GM23338 (cell line): ENCODE data around the gene ZNF653. TPM values are rescaled to one million over a fixed set of nuclear protein-coding genes. Genes with fewer than 3 reads are reported as not detected.

Experiments used
- ATAC-seq: fragments of 200-7000 bp; cut with Tn5 transposase; 3 replicates; pipeline ENCODE4 v1.9.1; 2020
- DNase-seq: peaks from one replicate; pipeline ENCODE4 v3.0.0-alpha.2; 2015; ENCODE audit warnings: low spot score
- H2AFZ ChIP-seq: fragments of 200-600 bp; sonication (generic); 2 replicates; pipeline ENCODE4 v1.8.0; 2016; ENCODE audit warnings: antibody characterized with exemption, mild to moderate bottlenecking, moderate library complexity
- H3F3A ChIP-seq: fragments of 200-600 bp; sonication (generic); replicated peaks from 2 replicates; pipeline ENCODE4 v1.8.0; 2017; ENCODE audit warnings: antibody characterized with exemption, mixed run types, low read depth
- H3K27ac ChIP-seq: fragments of 200-600 bp; sonication (generic); 2 replicates; pipeline ENCODE4 v1.6.1; 2016; ENCODE audit warnings: low read depth
- H3K27me3 ChIP-seq: fragments of 200-600 bp; sonication (generic); 2 replicates; pipeline ENCODE4 v1.8.0; 2016; ENCODE audit warnings: mild to moderate bottlenecking, mixed run types, moderate library complexity; ENCODE audit not compliant: insufficient read depth
- H3K36me3 ChIP-seq: fragments of 200-600 bp; sonication (generic); 2 replicates; pipeline ENCODE4 v1.8.0; 2016; ENCODE audit warnings: mild to moderate bottlenecking; ENCODE audit not compliant: insufficient read depth
- H3K4me1 ChIP-seq: fragments of 200-600 bp; sonication (generic); 2 replicates; pipeline ENCODE4 v1.8.0; 2016; ENCODE audit warnings: mild to moderate bottlenecking, moderate library complexity; ENCODE audit not compliant: insufficient read depth
- H3K4me2 ChIP-seq: fragments of 200-600 bp; sonication (generic); 2 replicates; pipeline ENCODE4 v1.7.1; 2017; ENCODE audit warnings: mixed run types
- H3K4me3 ChIP-seq: fragments of 200-600 bp; sonication (generic); 2 replicates; pipeline ENCODE4 v1.6.1; 2016; ENCODE audit warnings: mixed run types
- H3K79me2 ChIP-seq: fragments of 200-600 bp; sonication (generic); replicated peaks from 2 replicates; pipeline ENCODE4 v1.8.0; 2017; ENCODE audit warnings: mild to moderate bottlenecking; ENCODE audit not compliant: insufficient read depth
- H3K9me2 ChIP-seq: fragments of 200-600 bp; sonication (generic); 2 replicates; pipeline ENCODE4 v1.8.0; 2017; ENCODE audit not compliant: insufficient read depth
- H4K20me1 ChIP-seq: fragments of 200-600 bp; sonication (generic); replicated peaks from 2 replicates; pipeline ENCODE4 v1.8.0; 2017; ENCODE audit warnings: mild to moderate bottlenecking; ENCODE audit not compliant: insufficient read depth
- H3K27ac Mint-ChIP-seq: 2 replicates; pipeline ENCODE4 v1.8.0; 2020; ENCODE audit warnings: inconsistent platforms, mild to moderate bottlenecking, moderate library complexity, mixed read lengths
- H3K27me3 Mint-ChIP-seq: 3 replicates; pipeline ENCODE4 v1.8.0; 2022; ENCODE audit warnings: low read depth, mild to moderate bottlenecking, moderate library complexity, mixed read lengths, inconsistent platforms; ENCODE audit not compliant: insufficient read depth, poor library complexity
- H3K36me3 Mint-ChIP-seq: 3 replicates; pipeline ENCODE4 v1.8.0; 2021; ENCODE audit warnings: low read depth, mild to moderate bottlenecking, inconsistent platforms, moderate library complexity, mixed read lengths
- H3K4me1 Mint-ChIP-seq: 3 replicates; pipeline ENCODE4 v1.8.0; 2020; ENCODE audit warnings: mild to moderate bottlenecking, inconsistent platforms, mixed read lengths
- H3K4me3 Mint-ChIP-seq: 3 replicates; pipeline ENCODE4 v1.8.0; 2021; ENCODE audit warnings: moderate library complexity, mild to moderate bottlenecking, inconsistent platforms, mixed read lengths
- H3K9me3 Mint-ChIP-seq: 3 replicates; pipeline ENCODE4 v1.8.0; 2020; ENCODE audit warnings: moderate library complexity, mild to moderate bottlenecking, inconsistent platforms, mixed read lengths
- CREB1 ChIP-seq: fragments of 250-450 bp; sonication (Bioruptor Pico); IDR thresholded peaks from 2 replicates; pipeline ENCODE4 v1.5.0; 2020; ENCODE audit warnings: low read depth, mild to moderate bottlenecking, moderate library complexity
- EZH2 ChIP-seq: fragments of 200-600 bp; sonication (generic); IDR thresholded peaks from one replicate; pipeline ENCODE4 v1.8.0; 2017; ENCODE audit warnings: antibody characterized with exemption, mild to moderate bottlenecking, low read depth; ENCODE audit not compliant: unreplicated experiment
- EZH2phosphoT487 ChIP-seq: fragments of 200-600 bp; sonication (generic); IDR thresholded peaks from one replicate; pipeline ENCODE4 v1.8.1; 2018; ENCODE audit warnings: antibody characterized with exemption; ENCODE audit not compliant: unreplicated experiment
- JUNB ChIP-seq: IDR thresholded peaks from one replicate; pipeline ENCODE4 v1.6.1; 2016; ENCODE audit warnings: antibody characterized with exemption; ENCODE audit not compliant: unreplicated experiment
- NANOG ChIP-seq: IDR thresholded peaks from 2 replicates; pipeline ENCODE4 v1.6.1; 2016; ENCODE audit warnings: antibody characterized with exemption, borderline replicate concordance
- POLR2AphosphoS5 ChIP-seq: IDR thresholded peaks from 2 replicates; pipeline ENCODE4 v1.6.1; 2016; ENCODE audit warnings: antibody characterized with exemption, low read depth
- STAT1 ChIP-seq: IDR thresholded peaks from one replicate; pipeline ENCODE4 v1.6.1; 2016; ENCODE audit warnings: antibody characterized with exemption; ENCODE audit not compliant: unreplicated experiment
- ZNF114 ChIP-seq: fragments of 250-450 bp; sonication (Bioruptor Pico); IDR thresholded peaks from 2 replicates; pipeline ENCODE4 v1.5.0; 2020; ENCODE audit warnings: mild to moderate bottlenecking, moderate library complexity
- ZNF331 ChIP-seq: fragments of 250-450 bp; sonication (Bioruptor Pico); IDR thresholded peaks from 2 replicates; pipeline ENCODE4 v1.5.0; 2020; ENCODE audit warnings: low read depth, mild to moderate bottlenecking, moderate library complexity
- polyA plus RNA-seq: library from polyadenylated mRNA; unstranded; fragments of >200 nt; fragmentation: Nextera tagmentation; extraction: Ambion mirVana; gene quantifications from 2 replicates; pipeline ENCODE4 v1.2.1, GENCODE V29; 2016
- total RNA-seq: library from RNA; depleted of rRNA; stranded (reverse); fragments of >200 nt; shearing (Covaris generic); gene quantifications from 2 replicates; pipeline ENCODE4 v1.2.3, GENCODE V29; 2014
- TF ChIP-seq, protein P1 (sequence below): IDR thresholded peaks from one replicate; pipeline ENCODE4 v1.6.1; 2018; ENCODE audit warnings: antibody characterized with exemption; ENCODE audit not compliant: unreplicated experiment
- TF ChIP-seq, protein P2 (sequence below), 2 experiments: fragments of 200-600 bp in 1 of 2; sonication (generic) in 1 of 2; conservative IDR thresholded peaks; 2 replicates each; pipeline versions ENCODE4 v1.5.1 to v1.6.1; 2016 to 2017; ENCODE audit warnings: antibody characterized with exemption in 2 of 2, low read depth in 2 of 2, mild to moderate bottlenecking in 2 of 2, moderate library complexity in 1 of 2
- TF ChIP-seq, protein P3 (sequence below): IDR thresholded peaks from 2 replicates; pipeline ENCODE4 v1.6.1; 2016; ENCODE audit warnings: antibody characterized with exemption
- TF ChIP-seq, protein P4 (sequence below): fragments of 250-450 bp; sonication (Bioruptor Pico); IDR thresholded peaks from 2 replicates; pipeline ENCODE4 v1.5.0; 2020; ENCODE audit warnings: mild to moderate bottlenecking, moderate library complexity

The ZNF653 gene
- total and polyA plus RNA-seq, 2 experiments from 2014 or later = 2.5 to 5.3 TPM

DNA sequence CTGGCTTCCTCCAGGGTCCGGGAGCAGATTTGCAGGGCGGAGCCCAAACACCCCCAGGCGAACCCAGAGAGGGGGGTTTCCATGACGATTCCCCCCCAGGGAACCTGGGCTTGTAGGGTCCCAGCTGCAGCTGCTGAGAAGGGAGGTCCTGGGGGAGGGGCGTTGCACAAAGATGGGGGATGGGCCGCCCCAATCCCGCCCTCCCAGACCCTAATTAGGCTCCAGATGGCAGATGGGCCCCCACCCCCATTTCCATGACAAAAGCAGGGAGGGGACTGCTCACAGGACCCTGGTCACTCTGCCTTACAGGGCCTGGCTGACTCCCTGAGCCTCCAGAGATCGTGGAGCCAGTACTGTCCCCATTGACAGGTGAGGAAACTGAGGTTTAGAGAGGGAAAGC, 40.0 kb downstream of the ZNF653 start:
- H3K79me2 ChIP-seq = no peaks in the 10 kb centered on the region
- DNase-seq (peak; percentile 65), ATAC-seq (peak; percentile 73)
- H3F3A ChIP-seq = 0 out of 2 replicates have a peak, but pooled peaks cover 5% of the 10 kb centered on the region
- Mint-ChIP-seq H3K27me3 (peaks cover 5% of the 10 kb centered on the region), H3K27ac (no peak overlapping the region), H3K4me1 (peaks cover 9% of the 10 kb centered on the region; the same call in 2 of the 3 replicates), H3K9me3 (no peaks in the 10 kb centered on the region), H3K4me3 (no peak overlapping the region), H3K36me3 (no peaks in the 10 kb centered on the region)
- H3K36me3 ChIP-seq = no peaks in the 10 kb centered on the region
- H3K27me3 ChIP-seq = no peaks in the 10 kb centered on the region
- no peak overlapping the region for H3K27ac ChIP-seq
- H3K9me2 ChIP-seq = no peaks in the 10 kb centered on the region
- H2AFZ ChIP-seq = no peak overlapping the region
- peaks cover 11% of the 10 kb centered on the region; the same call in 1 of the 2 replicates for H3K4me1 ChIP-seq
- H3K4me2 ChIP-seq = 0 out of 2 replicates have a peak overlapping the region, but pooled peaks have one; percentile 68
- TF ChIP-seq POLR2AphosphoS5 (no peak), STAT1 (no peak), JUNB (no peak), ZNF114 (no peak), ZNF331 (no peak), CREB1 (no peak), EZH2phosphoT487 (no peak), EZH2 (no peak), NANOG (no peak)
- TF ChIP-seq, protein P1, sequence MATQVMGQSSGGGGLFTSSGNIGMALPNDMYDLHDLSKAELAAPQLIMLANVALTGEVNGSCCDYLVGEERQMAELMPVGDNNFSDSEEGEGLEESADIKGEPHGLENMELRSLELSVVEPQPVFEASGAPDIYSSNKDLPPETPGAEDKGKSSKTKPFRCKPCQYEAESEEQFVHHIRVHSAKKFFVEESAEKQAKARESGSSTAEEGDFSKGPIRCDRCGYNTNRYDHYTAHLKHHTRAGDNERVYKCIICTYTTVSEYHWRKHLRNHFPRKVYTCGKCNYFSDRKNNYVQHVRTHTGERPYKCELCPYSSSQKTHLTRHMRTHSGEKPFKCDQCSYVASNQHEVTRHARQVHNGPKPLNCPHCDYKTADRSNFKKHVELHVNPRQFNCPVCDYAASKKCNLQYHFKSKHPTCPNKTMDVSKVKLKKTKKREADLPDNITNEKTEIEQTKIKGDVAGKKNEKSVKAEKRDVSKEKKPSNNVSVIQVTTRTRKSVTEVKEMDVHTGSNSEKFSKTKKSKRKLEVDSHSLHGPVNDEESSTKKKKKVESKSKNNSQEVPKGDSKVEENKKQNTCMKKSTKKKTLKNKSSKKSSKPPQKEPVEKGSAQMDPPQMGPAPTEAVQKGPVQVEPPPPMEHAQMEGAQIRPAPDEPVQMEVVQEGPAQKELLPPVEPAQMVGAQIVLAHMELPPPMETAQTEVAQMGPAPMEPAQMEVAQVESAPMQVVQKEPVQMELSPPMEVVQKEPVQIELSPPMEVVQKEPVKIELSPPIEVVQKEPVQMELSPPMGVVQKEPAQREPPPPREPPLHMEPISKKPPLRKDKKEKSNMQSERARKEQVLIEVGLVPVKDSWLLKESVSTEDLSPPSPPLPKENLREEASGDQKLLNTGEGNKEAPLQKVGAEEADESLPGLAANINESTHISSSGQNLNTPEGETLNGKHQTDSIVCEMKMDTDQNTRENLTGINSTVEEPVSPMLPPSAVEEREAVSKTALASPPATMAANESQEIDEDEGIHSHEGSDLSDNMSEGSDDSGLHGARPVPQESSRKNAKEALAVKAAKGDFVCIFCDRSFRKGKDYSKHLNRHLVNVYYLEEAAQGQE = no peak
- TF ChIP-seq, protein P2, sequence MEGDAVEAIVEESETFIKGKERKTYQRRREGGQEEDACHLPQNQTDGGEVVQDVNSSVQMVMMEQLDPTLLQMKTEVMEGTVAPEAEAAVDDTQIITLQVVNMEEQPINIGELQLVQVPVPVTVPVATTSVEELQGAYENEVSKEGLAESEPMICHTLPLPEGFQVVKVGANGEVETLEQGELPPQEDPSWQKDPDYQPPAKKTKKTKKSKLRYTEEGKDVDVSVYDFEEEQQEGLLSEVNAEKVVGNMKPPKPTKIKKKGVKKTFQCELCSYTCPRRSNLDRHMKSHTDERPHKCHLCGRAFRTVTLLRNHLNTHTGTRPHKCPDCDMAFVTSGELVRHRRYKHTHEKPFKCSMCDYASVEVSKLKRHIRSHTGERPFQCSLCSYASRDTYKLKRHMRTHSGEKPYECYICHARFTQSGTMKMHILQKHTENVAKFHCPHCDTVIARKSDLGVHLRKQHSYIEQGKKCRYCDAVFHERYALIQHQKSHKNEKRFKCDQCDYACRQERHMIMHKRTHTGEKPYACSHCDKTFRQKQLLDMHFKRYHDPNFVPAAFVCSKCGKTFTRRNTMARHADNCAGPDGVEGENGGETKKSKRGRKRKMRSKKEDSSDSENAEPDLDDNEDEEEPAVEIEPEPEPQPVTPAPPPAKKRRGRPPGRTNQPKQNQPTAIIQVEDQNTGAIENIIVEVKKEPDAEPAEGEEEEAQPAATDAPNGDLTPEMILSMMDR (conservative IDR thresholded peaks at IDR 0.05; ENCODE audit: low read depth in 2 of 2) = no peak
- TF ChIP-seq, protein P3, sequence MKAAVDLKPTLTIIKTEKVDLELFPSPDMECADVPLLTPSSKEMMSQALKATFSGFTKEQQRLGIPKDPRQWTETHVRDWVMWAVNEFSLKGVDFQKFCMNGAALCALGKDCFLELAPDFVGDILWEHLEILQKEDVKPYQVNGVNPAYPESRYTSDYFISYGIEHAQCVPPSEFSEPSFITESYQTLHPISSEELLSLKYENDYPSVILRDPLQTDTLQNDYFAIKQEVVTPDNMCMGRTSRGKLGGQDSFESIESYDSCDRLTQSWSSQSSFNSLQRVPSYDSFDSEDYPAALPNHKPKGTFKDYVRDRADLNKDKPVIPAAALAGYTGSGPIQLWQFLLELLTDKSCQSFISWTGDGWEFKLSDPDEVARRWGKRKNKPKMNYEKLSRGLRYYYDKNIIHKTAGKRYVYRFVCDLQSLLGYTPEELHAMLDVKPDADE = no peak
- TF ChIP-seq, protein P4, sequence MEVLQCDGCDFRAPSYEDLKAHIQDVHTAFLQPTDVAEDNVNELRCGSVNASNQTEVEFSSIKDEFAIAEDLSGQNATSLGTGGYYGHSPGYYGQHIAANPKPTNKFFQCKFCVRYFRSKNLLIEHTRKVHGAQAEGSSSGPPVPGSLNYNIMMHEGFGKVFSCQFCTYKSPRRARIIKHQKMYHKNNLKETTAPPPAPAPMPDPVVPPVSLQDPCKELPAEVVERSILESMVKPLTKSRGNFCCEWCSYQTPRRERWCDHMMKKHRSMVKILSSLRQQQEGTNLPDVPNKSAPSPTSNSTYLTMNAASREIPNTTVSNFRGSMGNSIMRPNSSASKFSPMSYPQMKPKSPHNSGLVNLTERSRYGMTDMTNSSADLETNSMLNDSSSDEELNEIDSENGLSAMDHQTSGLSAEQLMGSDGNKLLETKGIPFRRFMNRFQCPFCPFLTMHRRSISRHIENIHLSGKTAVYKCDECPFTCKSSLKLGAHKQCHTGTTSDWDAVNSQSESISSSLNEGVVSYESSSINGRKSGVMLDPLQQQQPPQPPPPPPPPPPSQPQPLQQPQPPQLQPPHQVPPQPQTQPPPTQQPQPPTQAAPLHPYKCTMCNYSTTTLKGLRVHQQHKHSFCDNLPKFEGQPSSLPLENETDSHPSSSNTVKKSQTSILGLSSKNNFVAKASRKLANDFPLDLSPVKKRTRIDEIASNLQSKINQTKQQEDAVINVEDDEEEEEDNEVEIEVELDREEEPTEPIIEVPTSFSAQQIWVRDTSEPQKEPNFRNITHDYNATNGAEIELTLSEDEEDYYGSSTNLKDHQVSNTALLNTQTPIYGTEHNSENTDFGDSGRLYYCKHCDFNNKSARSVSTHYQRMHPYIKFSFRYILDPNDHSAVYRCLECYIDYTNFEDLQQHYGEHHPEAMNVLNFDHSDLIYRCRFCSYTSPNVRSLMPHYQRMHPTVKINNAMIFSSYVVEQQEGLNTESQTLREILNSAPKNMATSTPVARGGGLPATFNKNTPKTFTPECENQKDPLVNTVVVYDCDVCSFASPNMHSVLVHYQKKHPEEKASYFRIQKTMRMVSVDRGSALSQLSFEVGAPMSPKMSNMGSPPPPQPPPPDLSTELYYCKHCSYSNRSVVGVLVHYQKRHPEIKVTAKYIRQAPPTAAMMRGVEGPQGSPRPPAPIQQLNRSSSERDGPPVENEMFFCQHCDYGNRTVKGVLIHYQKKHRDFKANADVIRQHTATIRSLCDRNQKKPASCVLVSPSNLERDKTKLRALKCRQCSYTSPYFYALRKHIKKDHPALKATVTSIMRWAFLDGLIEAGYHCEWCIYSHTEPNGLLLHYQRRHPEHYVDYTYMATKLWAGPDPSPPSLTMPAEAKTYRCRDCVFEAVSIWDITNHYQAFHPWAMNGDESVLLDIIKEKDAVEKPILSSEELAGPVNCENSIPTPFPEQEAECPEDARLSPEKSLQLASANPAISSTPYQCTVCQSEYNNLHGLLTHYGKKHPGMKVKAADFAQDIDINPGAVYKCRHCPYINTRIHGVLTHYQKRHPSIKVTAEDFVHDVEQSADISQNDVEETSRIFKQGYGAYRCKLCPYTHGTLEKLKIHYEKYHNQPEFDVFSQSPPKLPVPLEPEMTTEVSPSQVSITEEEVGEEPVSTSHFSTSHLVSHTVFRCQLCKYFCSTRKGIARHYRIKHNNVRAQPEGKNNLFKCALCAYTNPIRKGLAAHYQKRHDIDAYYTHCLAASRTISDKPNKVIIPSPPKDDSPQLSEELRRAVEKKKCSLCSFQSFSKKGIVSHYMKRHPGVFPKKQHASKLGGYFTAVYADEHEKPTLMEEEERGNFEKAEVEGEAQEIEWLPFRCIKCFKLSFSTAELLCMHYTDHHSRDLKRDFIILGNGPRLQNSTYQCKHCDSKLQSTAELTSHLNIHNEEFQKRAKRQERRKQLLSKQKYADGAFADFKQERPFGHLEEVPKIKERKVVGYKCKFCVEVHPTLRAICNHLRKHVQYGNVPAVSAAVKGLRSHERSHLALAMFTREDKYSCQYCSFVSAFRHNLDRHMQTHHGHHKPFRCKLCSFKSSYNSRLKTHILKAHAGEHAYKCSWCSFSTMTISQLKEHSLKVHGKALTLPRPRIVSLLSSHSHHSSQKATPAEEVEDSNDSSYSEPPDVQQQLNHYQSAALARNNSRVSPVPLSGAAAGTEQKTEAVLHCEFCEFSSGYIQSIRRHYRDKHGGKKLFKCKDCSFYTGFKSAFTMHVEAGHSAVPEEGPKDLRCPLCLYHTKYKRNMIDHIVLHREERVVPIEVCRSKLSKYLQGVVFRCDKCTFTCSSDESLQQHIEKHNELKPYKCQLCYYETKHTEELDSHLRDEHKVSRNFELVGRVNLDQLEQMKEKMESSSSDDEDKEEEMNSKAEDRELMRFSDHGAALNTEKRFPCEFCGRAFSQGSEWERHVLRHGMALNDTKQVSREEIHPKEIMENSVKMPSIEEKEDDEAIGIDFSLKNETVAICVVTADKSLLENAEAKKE (CRISPR knock-in tag) = no peak
- no peaks in the 10 kb centered on the region for H4K20me1 ChIP-seq
- H3K4me3 ChIP-seq = no peak overlapping the region; the same call in 1 of the 2 replicates
